OCI-LY3 (cell line): ENCODE data around the gene IL32.

Source experiments
- H2AFZ ChIP-seq: fragments of 200-600, 300-600 bp; shearing (Covaris generic); 2 replicates; pipeline ENCODE4 v1.6.0; 2014; ENCODE audit warnings: antibody characterized with exemption, low read depth, low read length
- H3K27ac ChIP-seq: fragments of 200-600, 300-600 bp; sonication (generic); 2 replicates; pipeline ENCODE4 v1.5.1; 2014; ENCODE audit warnings: mild to moderate bottlenecking, low read length, moderate library complexity, mixed read lengths
- H3K27me3 ChIP-seq: fragments of 200-600, 300-600 bp; sonication (generic); 2 replicates; pipeline ENCODE4 v1.6.1; 2014; ENCODE audit warnings: low read depth, low read length, mixed read lengths
- H3K36me3 ChIP-seq: fragments of 200-600, 300-600 bp; sonication (generic); replicated peaks from 2 replicates; pipeline ENCODE3; 2014; ENCODE audit warnings: low read depth, low read length, mixed read lengths
- H3K4me1 ChIP-seq: fragments of 300-600, 200-600 bp; sonication (generic); 2 replicates; pipeline ENCODE4 v1.6.1; 2014; ENCODE audit warnings: low read length, mixed read lengths
- H3K4me2 ChIP-seq: fragments of 200-600, 300-600 bp; sonication (generic); 2 replicates; pipeline ENCODE4 v1.6.1; 2014; ENCODE audit warnings: low read length, mixed read lengths
- H3K4me3 ChIP-seq: fragments of 300-600, 200-600 bp; sonication (generic); 2 replicates; pipeline ENCODE4 v1.5.1; 2014; ENCODE audit warnings: antibody characterized with exemption, mild to moderate bottlenecking, low read length, moderate library complexity
- H3K79me2 ChIP-seq: fragments of 300-600, 200-600 bp; shearing (Covaris generic); 2 replicates; pipeline ENCODE4 v1.6.1; 2014; ENCODE audit warnings: mild to moderate bottlenecking, low read length, mixed read lengths
- H3K9ac ChIP-seq: fragments of 300-600, 200-600 bp; shearing (Covaris generic); 2 replicates; pipeline ENCODE4 v1.6.0; 2014; ENCODE audit warnings: mild to moderate bottlenecking, low read length, moderate library complexity
- H3K9me3 ChIP-seq: fragments of 200-600, 300-600 bp; shearing (Covaris generic); 2 replicates; pipeline ENCODE4 v1.6.1; 2014; ENCODE audit warnings: low read length, mixed read lengths; ENCODE audit not compliant: insufficient read depth
- H4K20me1 ChIP-seq: fragments of 200-600, 300-600 bp; sonication (generic); 2 replicates; pipeline ENCODE4 v1.6.1; 2016; ENCODE audit warnings: low read length, mixed read lengths; ENCODE audit not compliant: insufficient read depth
- EZH2phosphoT487 ChIP-seq: fragments of 200-600 bp; shearing (Covaris generic); IDR thresholded peaks from 2 replicates; pipeline ENCODE4 v1.6.1; 2018; ENCODE audit warnings: antibody characterized with exemption, mixed run types, low read depth
- TF ChIP-seq, protein P1 (sequence below): fragments of 200-600, 300-600 bp; sonication (generic); IDR thresholded peaks from 2 replicates; pipeline ENCODE4 v1.5.1; 2014; ENCODE audit warnings: antibody characterized with exemption, low read length, low read depth

The IL32 gene

DNA sequence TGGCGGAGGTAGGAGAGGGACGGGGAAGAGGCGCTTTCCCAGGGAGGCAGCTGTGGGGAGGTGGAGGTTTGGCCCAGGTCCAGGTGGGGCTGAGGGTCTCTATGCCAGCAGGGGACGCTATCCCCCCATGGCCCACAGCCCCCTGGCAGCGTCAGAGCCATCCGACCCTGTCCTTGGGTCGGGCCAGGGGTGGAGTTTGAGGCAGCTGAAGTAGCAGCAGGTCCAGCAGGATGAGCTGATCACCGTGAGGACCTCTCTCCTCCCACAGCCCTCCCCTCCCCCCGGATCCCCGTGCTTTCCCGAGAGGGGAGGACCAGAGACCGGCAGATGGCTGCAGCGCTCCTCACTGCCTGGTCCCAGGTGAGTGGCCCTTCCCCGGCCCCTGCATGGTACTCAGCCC lies 50.1 kb downstream of the IL32 start:
- Histone ChIP-seq H3K4me3 (no peak overlapping the region), H3K9ac (no peak overlapping the region), H3K36me3 (no peaks in the 10 kb centered on the region), H4K20me1 (no peaks in the 10 kb centered on the region), H3K27me3 (peaks cover 30% of the 10 kb centered on the region), H2AFZ (peak overlapping the region; percentile 30; the same call in 1 of the 2 replicates), H3K27ac (no peak overlapping the region), H3K4me2 (no peak overlapping the region), H3K4me1 (no peaks in the 10 kb centered on the region), H3K79me2 (no peaks in the 10 kb centered on the region), H3K9me3 (no peaks in the 10 kb centered on the region)
- TF ChIP-seq EZH2phosphoT487 = no peak
- TF ChIP-seq, protein P1, sequence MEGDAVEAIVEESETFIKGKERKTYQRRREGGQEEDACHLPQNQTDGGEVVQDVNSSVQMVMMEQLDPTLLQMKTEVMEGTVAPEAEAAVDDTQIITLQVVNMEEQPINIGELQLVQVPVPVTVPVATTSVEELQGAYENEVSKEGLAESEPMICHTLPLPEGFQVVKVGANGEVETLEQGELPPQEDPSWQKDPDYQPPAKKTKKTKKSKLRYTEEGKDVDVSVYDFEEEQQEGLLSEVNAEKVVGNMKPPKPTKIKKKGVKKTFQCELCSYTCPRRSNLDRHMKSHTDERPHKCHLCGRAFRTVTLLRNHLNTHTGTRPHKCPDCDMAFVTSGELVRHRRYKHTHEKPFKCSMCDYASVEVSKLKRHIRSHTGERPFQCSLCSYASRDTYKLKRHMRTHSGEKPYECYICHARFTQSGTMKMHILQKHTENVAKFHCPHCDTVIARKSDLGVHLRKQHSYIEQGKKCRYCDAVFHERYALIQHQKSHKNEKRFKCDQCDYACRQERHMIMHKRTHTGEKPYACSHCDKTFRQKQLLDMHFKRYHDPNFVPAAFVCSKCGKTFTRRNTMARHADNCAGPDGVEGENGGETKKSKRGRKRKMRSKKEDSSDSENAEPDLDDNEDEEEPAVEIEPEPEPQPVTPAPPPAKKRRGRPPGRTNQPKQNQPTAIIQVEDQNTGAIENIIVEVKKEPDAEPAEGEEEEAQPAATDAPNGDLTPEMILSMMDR = peak; percentile 20; the same call in 1 of the 2 replicates

DNA sequence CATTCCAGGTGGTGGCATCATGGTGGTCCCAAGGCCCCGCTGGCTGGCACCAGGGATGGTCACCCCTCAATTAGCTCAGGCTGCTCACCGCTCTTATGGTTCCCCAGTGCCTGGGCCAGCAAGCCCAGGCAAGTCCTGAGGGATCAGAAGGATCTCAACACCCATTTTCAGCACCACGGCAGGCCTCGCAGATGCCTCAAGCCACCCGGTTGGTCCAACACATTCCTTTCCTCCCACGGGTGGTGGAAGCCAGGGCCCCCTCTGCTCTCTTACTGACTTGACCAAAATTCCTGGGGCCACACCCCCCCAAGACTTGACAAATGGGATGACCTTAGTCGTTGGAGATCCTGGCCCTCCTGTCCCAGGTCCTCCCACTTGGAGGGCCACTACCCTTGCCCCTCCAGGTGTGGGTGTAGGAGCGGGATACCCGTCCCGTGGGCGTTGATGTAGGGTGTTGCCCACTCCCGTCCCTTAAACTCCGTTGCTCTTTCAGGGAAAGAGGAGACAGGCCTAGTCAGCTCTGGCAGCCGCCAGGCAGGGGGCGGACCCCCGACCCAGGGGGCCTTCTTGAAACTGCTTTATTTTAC lies 52.9 kb downstream of the IL32 start:
- Histone ChIP-seq H3K9ac (no peak overlapping the region), H3K79me2 (no peaks in the 10 kb centered on the region), H3K4me1 (peaks cover 7% of the 10 kb centered on the region), H4K20me1 (no peaks in the 10 kb centered on the region), H3K4me3 (no peak overlapping the region), H3K9me3 (no peaks in the 10 kb centered on the region), H3K27me3 (peaks cover 25% of the 10 kb centered on the region), H3K4me2 (no peak overlapping the region), H3K27ac (no peak overlapping the region), H3K36me3 (no peaks in the 10 kb centered on the region), H2AFZ (no peak overlapping the region)
- TF ChIP-seq, protein P1 = no peak
- TF ChIP-seq EZH2phosphoT487 = no peak

DNA sequence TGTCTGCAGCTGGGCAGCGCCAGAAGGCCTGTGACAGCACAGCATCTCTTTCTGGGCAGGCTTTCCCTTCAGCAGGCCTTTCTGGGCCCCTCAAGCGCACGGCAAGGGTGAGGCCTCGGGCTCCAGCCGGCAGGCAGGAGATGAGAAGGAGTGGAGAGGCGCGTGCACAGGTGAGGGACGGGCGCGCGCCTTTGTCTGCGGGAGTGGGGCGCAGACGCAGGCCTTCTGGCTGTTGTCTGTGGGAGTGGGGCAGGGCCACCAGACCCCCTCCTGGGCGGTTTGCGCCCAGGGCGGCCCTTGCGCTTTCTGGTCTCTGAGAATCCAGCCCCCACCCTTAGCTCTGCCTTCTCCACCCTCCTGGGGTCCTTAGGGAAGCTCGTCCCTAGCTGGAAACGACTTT lies 53.4 kb downstream of the IL32 start:
- H3K9ac ChIP-seq = no peak overlapping the region
- H4K20me1 ChIP-seq = no peaks in the 10 kb centered on the region
- TF ChIP-seq, protein P1 = no peak
- no peak for TF ChIP-seq EZH2phosphoT487
- H3K4me3 ChIP-seq = no peak overlapping the region
- H3K27me3 ChIP-seq = peaks cover 20% of the 10 kb centered on the region
- peaks cover 12% of the 10 kb centered on the region for H3K4me1 ChIP-seq
- no peaks in the 10 kb centered on the region for H3K36me3 ChIP-seq
- no peaks in the 10 kb centered on the region for H3K79me2 ChIP-seq
- no peak overlapping the region for H2AFZ ChIP-seq
- no peak overlapping the region for H3K27ac ChIP-seq
- no peak overlapping the region for H3K4me2 ChIP-seq
- H3K9me3 ChIP-seq = no peaks in the 10 kb centered on the region
